HL-60 (cell line): ENCODE measurements around the gene NHERF1.

Experiments used
- GABPA ChIP-seq: IDR thresholded peaks from 2 replicates; pipeline ENCODE4 v1.6.1; 2012; ENCODE audit warnings: low read depth
- POLR2AphosphoS5 ChIP-seq: IDR thresholded peaks from 2 replicates; pipeline ENCODE4 v1.6.1; 2012; ENCODE audit warnings: low read depth
- SPI1 ChIP-seq: IDR thresholded peaks from 2 replicates; pipeline ENCODE4 v1.6.1; 2012; ENCODE audit warnings: low read depth, mild to moderate bottlenecking, borderline replicate concordance
- TF ChIP-seq, protein P1 (sequence below): IDR thresholded peaks from one replicate; pipeline ENCODE4 v1.5.1; 2011; ENCODE audit warnings: low read length, control low read depth, inconsistent platforms; ENCODE audit not compliant: insufficient read depth
- TF ChIP-seq, protein P2 (sequence below): IDR thresholded peaks from 2 replicates; pipeline ENCODE4 v1.6.1; 2012; ENCODE audit warnings: low read depth; ENCODE audit not compliant: insufficient replicate concordance

GRCh38 chr17:74740173-74740572 lies 8.3 kb upstream of the NHERF1 start:
- TF ChIP-seq, protein P1, sequence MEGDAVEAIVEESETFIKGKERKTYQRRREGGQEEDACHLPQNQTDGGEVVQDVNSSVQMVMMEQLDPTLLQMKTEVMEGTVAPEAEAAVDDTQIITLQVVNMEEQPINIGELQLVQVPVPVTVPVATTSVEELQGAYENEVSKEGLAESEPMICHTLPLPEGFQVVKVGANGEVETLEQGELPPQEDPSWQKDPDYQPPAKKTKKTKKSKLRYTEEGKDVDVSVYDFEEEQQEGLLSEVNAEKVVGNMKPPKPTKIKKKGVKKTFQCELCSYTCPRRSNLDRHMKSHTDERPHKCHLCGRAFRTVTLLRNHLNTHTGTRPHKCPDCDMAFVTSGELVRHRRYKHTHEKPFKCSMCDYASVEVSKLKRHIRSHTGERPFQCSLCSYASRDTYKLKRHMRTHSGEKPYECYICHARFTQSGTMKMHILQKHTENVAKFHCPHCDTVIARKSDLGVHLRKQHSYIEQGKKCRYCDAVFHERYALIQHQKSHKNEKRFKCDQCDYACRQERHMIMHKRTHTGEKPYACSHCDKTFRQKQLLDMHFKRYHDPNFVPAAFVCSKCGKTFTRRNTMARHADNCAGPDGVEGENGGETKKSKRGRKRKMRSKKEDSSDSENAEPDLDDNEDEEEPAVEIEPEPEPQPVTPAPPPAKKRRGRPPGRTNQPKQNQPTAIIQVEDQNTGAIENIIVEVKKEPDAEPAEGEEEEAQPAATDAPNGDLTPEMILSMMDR: no peak
- TF ChIP-seq, protein P2, sequence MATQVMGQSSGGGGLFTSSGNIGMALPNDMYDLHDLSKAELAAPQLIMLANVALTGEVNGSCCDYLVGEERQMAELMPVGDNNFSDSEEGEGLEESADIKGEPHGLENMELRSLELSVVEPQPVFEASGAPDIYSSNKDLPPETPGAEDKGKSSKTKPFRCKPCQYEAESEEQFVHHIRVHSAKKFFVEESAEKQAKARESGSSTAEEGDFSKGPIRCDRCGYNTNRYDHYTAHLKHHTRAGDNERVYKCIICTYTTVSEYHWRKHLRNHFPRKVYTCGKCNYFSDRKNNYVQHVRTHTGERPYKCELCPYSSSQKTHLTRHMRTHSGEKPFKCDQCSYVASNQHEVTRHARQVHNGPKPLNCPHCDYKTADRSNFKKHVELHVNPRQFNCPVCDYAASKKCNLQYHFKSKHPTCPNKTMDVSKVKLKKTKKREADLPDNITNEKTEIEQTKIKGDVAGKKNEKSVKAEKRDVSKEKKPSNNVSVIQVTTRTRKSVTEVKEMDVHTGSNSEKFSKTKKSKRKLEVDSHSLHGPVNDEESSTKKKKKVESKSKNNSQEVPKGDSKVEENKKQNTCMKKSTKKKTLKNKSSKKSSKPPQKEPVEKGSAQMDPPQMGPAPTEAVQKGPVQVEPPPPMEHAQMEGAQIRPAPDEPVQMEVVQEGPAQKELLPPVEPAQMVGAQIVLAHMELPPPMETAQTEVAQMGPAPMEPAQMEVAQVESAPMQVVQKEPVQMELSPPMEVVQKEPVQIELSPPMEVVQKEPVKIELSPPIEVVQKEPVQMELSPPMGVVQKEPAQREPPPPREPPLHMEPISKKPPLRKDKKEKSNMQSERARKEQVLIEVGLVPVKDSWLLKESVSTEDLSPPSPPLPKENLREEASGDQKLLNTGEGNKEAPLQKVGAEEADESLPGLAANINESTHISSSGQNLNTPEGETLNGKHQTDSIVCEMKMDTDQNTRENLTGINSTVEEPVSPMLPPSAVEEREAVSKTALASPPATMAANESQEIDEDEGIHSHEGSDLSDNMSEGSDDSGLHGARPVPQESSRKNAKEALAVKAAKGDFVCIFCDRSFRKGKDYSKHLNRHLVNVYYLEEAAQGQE: no peak
- TF ChIP-seq SPI1: no peak
- TF ChIP-seq GABPA: no peak
- TF ChIP-seq POLR2AphosphoS5: no peak
